OCI-LY7 (cell line): ENCODE results near the gene ASXL1. TPM values are rescaled to one million over a fixed set of nuclear protein-coding genes. Genes with fewer than 3 reads are reported as not detected.

Experiments
- BruUV-seq: library from RNA; stranded (reverse); fragments of 400-500 nt; replicated peaks from 2 replicates; lab custom pipeline; 2021; lab: Mats Ljungman, UMichigan
- CTCF ChIA-PET: fragments of 300-600 bp; sonication (Branson Sonifier 250); formaldehyde crosslinking; loops from one replicate; lab custom pipeline; 2022; ENCODE audit warnings: antibody characterized with exemption; ENCODE audit not compliant: unreplicated experiment; lab: Charles Lee
- POLR2A ChIA-PET: fragments of 300-600 bp; sonication (Branson Sonifier 250); formaldehyde crosslinking; loops from one replicate; lab custom pipeline; 2022; ENCODE audit warnings: antibody characterized with exemption; lab: Charles Lee
- DNase-seq: peaks from one replicate; pipeline ENCODE4 v3.0.0-alpha.2; 2015; ENCODE audit warnings: low spot score
- H2AFZ ChIP-seq: fragments of 200-600 bp; sonication (generic), shearing (Covaris generic); 2 replicates; pipeline ENCODE4 v1.6.1; 2014; ENCODE audit warnings: mild to moderate bottlenecking, antibody characterized with exemption, low read length, moderate library complexity
- H3K27ac ChIP-seq: fragments of 200-600 bp; sonication (generic); 2 replicates; pipeline ENCODE4 v1.5.1; 2014; ENCODE audit warnings: mixed run types, low read depth, mild to moderate bottlenecking, moderate library complexity, low read length, inconsistent platforms; ENCODE audit not compliant: poor library complexity, severe bottlenecking
- H3K36me3 ChIP-seq: fragments of 200-600 bp; sonication (generic); 2 replicates; pipeline ENCODE4 v1.6.1; 2014; ENCODE audit warnings: mild to moderate bottlenecking, antibody characterized with exemption, low read length, moderate library complexity, mixed read lengths; ENCODE audit not compliant: insufficient read depth
- H3K4me1 ChIP-seq: fragments of 200-600 bp; sonication (generic); 2 replicates; pipeline ENCODE4 v1.5.1; 2014; ENCODE audit warnings: mild to moderate bottlenecking, low read length; ENCODE audit not compliant: insufficient read depth, poor library complexity, severe bottlenecking
- H3K4me2 ChIP-seq: fragments of 200-600 bp; sonication (generic); 2 replicates; pipeline ENCODE4 v1.6.1; 2014; ENCODE audit warnings: mild to moderate bottlenecking, low read length
- H3K4me3 ChIP-seq: fragments of 200-600 bp; sonication (generic); 2 replicates; pipeline ENCODE4 v1.5.1; 2014; ENCODE audit warnings: mild to moderate bottlenecking, low read depth, low read length; ENCODE audit not compliant: poor library complexity, severe bottlenecking
- H3K79me2 ChIP-seq: fragments of 200-600 bp; sonication (generic); 2 replicates; pipeline ENCODE4 v1.6.1; 2016; ENCODE audit warnings: low read depth, mild to moderate bottlenecking, low read length, moderate library complexity, mixed read lengths; ENCODE audit not compliant: insufficient read depth
- H3K9me2 ChIP-seq: fragments of 200-600 bp; sonication (generic); 2 replicates; pipeline ENCODE4 v1.6.1; 2016; ENCODE audit warnings: mild to moderate bottlenecking, low read length, mixed read lengths; ENCODE audit not compliant: insufficient read depth
- H3K9me3 ChIP-seq: fragments of 200-600 bp; sonication (generic); 2 replicates; pipeline ENCODE4 v1.6.1; 2014; ENCODE audit warnings: mild to moderate bottlenecking, mixed run types, low read length, mixed read lengths
- H4K20me1 ChIP-seq: fragments of 200-600 bp; sonication (generic); 2 replicates; pipeline ENCODE4 v1.6.1; 2014; ENCODE audit warnings: mild to moderate bottlenecking, antibody characterized with exemption, low read length, moderate library complexity, mixed read lengths; ENCODE audit not compliant: insufficient read depth
- EZH2phosphoT487 ChIP-seq: fragments of 200-600 bp; sonication (generic); IDR thresholded peaks from 2 replicates; pipeline ENCODE4 v1.6.1; 2018; ENCODE audit warnings: low read depth, borderline replicate concordance, mild to moderate bottlenecking, mixed run types, antibody characterized with exemption, low read length, moderate library complexity, mixed read lengths
- intact Hi-C: fragments of 100-400 bp; cut with micrococcal nuclease; formaldehyde crosslinking; loops from one replicate; pipeline ENCODE4 v1.10.0; 2022; ENCODE audit not compliant: unreplicated experiment
- total RNA-seq, 2 experiments: library from RNA; depleted of rRNA in 1 of 2; stranded (reverse); fragments of >200 nt in 1 of 2; shearing (Covaris generic) in 1 of 2; gene quantifications; 2 replicates each; pipeline ENCODE4 v1.2.3, GENCODE V29; 2014 to 2022
- TF ChIP-seq, protein P1 (sequence below): fragments of 200-600 bp; sonication (generic); conservative IDR thresholded peaks from 2 replicates; pipeline ENCODE4 v1.5.1; 2014; ENCODE audit warnings: mild to moderate bottlenecking, antibody characterized with exemption, low read length, moderate library complexity, mixed read lengths

Gene ASXL1
- total RNA-seq, 2 experiments from 2014 or later: 84.7 to 122 TPM

DNA sequence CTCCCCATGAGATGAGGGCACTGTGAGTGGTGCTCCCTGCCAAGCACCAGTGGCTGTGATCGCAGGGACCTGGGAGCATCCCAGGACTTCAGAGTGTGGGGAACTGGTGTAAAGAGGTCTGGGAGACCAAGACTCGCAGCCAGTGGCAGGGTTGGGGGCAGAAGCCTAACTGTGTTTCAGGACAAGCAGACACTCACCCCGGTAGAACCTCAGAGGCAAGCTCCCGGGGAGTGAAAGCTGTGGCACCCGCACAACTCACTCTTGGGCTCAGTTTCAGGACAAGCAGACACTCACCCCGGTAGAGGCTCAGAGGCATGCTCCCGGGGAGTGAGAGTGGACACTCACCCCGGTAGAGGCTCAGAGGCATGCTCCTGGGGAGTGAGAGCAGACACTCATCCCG, 112.8 kb downstream of the ASXL1 start:
- no peaks in the 10 kb centered on the region for H3K79me2 ChIP-seq
- no peaks in the 10 kb centered on the region for H3K9me2 ChIP-seq
- BruUV-seq: no TSS peak
- no peak overlapping the region for H3K4me2 ChIP-seq
- POLR2A ChIA-PET: interaction anchor here (0.6 kb wide), 1 partner anchor 29 kb away, joined by 4 read pairs; no protein-coding TSS in a partner anchor
- no peak for TF ChIP-seq EZH2phosphoT487
- TF ChIP-seq, protein P1, sequence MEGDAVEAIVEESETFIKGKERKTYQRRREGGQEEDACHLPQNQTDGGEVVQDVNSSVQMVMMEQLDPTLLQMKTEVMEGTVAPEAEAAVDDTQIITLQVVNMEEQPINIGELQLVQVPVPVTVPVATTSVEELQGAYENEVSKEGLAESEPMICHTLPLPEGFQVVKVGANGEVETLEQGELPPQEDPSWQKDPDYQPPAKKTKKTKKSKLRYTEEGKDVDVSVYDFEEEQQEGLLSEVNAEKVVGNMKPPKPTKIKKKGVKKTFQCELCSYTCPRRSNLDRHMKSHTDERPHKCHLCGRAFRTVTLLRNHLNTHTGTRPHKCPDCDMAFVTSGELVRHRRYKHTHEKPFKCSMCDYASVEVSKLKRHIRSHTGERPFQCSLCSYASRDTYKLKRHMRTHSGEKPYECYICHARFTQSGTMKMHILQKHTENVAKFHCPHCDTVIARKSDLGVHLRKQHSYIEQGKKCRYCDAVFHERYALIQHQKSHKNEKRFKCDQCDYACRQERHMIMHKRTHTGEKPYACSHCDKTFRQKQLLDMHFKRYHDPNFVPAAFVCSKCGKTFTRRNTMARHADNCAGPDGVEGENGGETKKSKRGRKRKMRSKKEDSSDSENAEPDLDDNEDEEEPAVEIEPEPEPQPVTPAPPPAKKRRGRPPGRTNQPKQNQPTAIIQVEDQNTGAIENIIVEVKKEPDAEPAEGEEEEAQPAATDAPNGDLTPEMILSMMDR: no peak
- H3K4me3 ChIP-seq: no peak overlapping the region
- CTCF ChIA-PET: interaction anchor here (0.6 to 1.2 kb wide), 2 partner anchors 13 to 491 kb away, joined by 3 to 8 read pairs; no protein-coding TSS in a partner anchor
- DNase-seq: no peak
- intact Hi-C loops: loop anchor here (1.0 kb wide), 1 partner anchor 182 kb away; no protein-coding TSS in a partner anchor
- no peaks in the 10 kb centered on the region for H4K20me1 ChIP-seq
- H3K27ac ChIP-seq: no peak overlapping the region
- H3K36me3 ChIP-seq: no peaks in the 10 kb centered on the region
- H3K4me1 ChIP-seq: no peaks in the 10 kb centered on the region
- no peaks in the 10 kb centered on the region for H3K9me3 ChIP-seq
- no peak overlapping the region for H2AFZ ChIP-seq

DNA sequence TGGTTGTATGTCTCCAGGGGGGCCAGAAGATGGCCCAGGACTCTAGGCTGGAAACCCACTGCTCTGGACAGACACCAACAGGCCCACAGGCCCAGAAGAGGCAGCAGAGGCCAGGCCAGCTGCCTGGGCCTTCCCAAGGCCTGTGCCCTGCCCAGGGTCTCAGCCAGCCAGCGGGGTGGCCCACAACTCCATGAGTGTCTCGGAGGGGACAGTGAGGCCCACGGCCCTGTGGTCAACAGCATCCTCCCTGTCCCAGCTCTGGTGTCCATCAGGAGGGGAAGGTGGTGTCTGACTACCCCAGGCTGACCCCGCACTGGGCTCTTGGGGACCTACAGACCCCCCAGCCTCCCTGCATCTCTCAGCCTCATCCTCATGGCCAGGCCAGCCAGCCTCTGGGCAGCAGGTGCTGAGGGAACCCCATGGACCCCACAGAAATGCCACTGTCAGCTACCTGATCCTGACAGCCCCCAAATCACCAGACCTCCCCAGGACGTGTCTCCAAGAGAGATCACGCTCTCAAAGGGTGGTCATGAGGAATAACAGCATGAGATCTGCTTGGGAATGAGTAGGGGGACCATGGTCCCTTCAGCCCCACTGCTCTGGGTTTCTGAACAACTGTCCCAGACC, 114.6 kb downstream of the ASXL1 start:
- no peak for DNase-seq
- no peaks in the 10 kb centered on the region for H3K36me3 ChIP-seq
- no peaks in the 10 kb centered on the region for H3K9me3 ChIP-seq
- H3K79me2 ChIP-seq: no peaks in the 10 kb centered on the region
- H3K27ac ChIP-seq: no peak overlapping the region
- intact Hi-C loops: no loop called here
- no peak overlapping the region for H3K4me2 ChIP-seq
- TF ChIP-seq, protein P1: no peak
- TF ChIP-seq EZH2phosphoT487: no peak
- H4K20me1 ChIP-seq: no peaks in the 10 kb centered on the region
- no peaks in the 10 kb centered on the region for H3K9me2 ChIP-seq
- ChIA-PET POLR2A (no interaction called here), CTCF (no interaction called here)
- H3K4me3 ChIP-seq: no peak overlapping the region
- H2AFZ ChIP-seq: no peak overlapping the region
- BruUV-seq: no TSS peak
- no peaks in the 10 kb centered on the region for H3K4me1 ChIP-seq
